ENCODE data around the gene SF3B3.

The SF3B3 gene

GRCh38 chr16:70496513-70496912, 27.1 kb upstream of the SF3B3 start:
- no peak for DNase-seq
- Histone ChIP-seq H3K9me3 (no peaks in the 10 kb centered on the region), H3K4me1 (no peaks in the 10 kb centered on the region), H3K27me3 (no peaks in the 10 kb centered on the region), H3K4me3 (ENCODE audit: low read depth, low read length) (no peak overlapping the region), H3K36me3 (peaks cover 29% of the 10 kb centered on the region)
- TF ChIP-seq, protein P1, sequence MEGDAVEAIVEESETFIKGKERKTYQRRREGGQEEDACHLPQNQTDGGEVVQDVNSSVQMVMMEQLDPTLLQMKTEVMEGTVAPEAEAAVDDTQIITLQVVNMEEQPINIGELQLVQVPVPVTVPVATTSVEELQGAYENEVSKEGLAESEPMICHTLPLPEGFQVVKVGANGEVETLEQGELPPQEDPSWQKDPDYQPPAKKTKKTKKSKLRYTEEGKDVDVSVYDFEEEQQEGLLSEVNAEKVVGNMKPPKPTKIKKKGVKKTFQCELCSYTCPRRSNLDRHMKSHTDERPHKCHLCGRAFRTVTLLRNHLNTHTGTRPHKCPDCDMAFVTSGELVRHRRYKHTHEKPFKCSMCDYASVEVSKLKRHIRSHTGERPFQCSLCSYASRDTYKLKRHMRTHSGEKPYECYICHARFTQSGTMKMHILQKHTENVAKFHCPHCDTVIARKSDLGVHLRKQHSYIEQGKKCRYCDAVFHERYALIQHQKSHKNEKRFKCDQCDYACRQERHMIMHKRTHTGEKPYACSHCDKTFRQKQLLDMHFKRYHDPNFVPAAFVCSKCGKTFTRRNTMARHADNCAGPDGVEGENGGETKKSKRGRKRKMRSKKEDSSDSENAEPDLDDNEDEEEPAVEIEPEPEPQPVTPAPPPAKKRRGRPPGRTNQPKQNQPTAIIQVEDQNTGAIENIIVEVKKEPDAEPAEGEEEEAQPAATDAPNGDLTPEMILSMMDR (IDR thresholded peaks at IDR 0.05; ENCODE audit: low read depth, low read length), result no peak

DNA sequence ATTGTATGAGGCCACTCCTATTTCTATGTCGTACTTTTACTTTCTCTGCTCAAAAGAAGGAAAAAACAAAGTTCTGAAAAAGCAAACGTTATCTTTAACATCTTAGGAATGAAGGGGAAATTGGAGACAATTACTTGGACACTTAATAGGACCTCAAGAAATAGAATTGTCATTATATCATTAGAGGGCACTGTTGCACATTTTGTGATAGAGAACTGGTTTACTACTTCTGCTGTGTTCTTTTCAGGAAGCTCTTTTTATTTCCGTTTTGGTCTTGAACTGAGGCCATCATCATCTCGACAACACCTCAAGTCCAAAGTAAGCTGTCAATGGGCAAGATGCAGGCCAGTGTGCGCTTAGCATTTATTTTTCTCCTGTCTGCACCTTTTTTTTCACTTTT, 14.9 kb upstream of the SF3B3 start:
- DNase-seq, result no peak
- Histone ChIP-seq H3K9me3 (no peaks in the 10 kb centered on the region), H3K36me3 (peaks cover 49% of the 10 kb centered on the region), H3K27me3 (no peaks in the 10 kb centered on the region), H3K4me3 (ENCODE audit: low read depth, low read length) (no peak overlapping the region), H3K4me1 (no peaks in the 10 kb centered on the region)
- TF ChIP-seq, protein P1 (IDR thresholded peaks at IDR 0.05; ENCODE audit: low read depth, low read length), result no peak

DNA sequence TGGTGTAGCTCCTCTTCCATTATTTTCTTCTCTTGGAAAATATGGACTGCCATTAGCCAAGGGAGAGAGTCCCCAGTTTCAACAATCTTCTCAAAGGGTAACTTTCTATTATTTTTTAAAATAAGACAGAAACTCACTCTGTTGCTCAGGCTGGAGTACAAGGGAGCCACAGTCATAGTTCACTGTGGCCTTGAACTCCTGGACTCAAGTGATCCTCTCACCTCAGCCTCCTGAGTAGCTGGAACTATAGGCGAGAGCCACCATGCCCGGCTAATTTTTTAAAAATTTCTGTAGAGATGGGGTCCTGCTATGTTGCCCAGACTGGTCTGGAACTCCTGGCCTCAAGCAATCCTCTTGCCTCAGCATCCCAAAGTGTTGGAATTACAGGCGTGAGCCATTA, 13.4 kb upstream of the SF3B3 start:
- TF ChIP-seq, protein P1 (IDR thresholded peaks at IDR 0.05; ENCODE audit: low read depth, low read length), result no peak
- Histone ChIP-seq H3K4me1 (no peaks in the 10 kb centered on the region), H3K4me3 (ENCODE audit: low read depth, low read length) (no peak overlapping the region), H3K9me3 (no peaks in the 10 kb centered on the region), H3K27me3 (no peaks in the 10 kb centered on the region), H3K36me3 (peaks cover 61% of the 10 kb centered on the region)
- DNase-seq, result no peak

- no peaks in the 10 kb centered on the region for H3K4me1 ChIP-seq
- DNase-seq, result no peak
- no peaks in the 10 kb centered on the region for H3K27me3 ChIP-seq
- H3K9me3 ChIP-seq, result no peaks in the 10 kb centered on the region
- H3K4me3 ChIP-seq (ENCODE audit: low read depth, low read length), result no peak overlapping the region
- TF ChIP-seq, protein P1 (IDR thresholded peaks at IDR 0.05; ENCODE audit: low read depth, low read length), result no peak
- peaks cover 65% of the 10 kb centered on the region for H3K36me3 ChIP-seq
Observed at GRCh38 chr16:70511833-70512232, 11.8 kb upstream of the SF3B3 start.

- peaks cover 66% of the 10 kb centered on the region for H3K36me3 ChIP-seq
Observed at GRCh38 chr16:70512456-70512855, 11.2 kb upstream of the SF3B3 start.

GRCh38 chr16:70520612-70521297, 2.9 kb upstream of the SF3B3 start:
- no peak for DNase-seq
- Histone ChIP-seq H3K4me1 (peaks cover 2% of the 10 kb centered on the region; the same call in 1 of the 2 replicates), H3K4me3 (ENCODE audit: low read depth, low read length) (no peak overlapping the region), H3K9me3 (no peaks in the 10 kb centered on the region), H3K36me3 (peaks cover 29% of the 10 kb centered on the region), H3K27me3 (no peaks in the 10 kb centered on the region)
- TF ChIP-seq, protein P1 (IDR thresholded peaks at IDR 0.05; ENCODE audit: low read depth, low read length), result no peak

More at GRCh38 chr16:70512456-70512855, 11.2 kb upstream of the SF3B3 start:
- no peak for DNase-seq
- Histone ChIP-seq H3K9me3 (no peaks in the 10 kb centered on the region), H3K4me1 (no peaks in the 10 kb centered on the region), H3K4me3 (ENCODE audit: low read depth, low read length) (no peak overlapping the region), H3K27me3 (no peaks in the 10 kb centered on the region)
- TF ChIP-seq, protein P1 (IDR thresholded peaks at IDR 0.05; ENCODE audit: low read depth, low read length), result no peak

Measured in BE2C (cell line).